ENCODE results near the gene ZXDC.

ZXDC gene

GRCh38 chr3:126389112-126389793 lies 86.4 kb downstream of the ZXDC start:
- DNase-seq = peak; percentile 79
